GM12878 (cell line): ENCODE measurements around the gene CLDN4. TPM values are rescaled to one million over a fixed set of nuclear protein-coding genes. Genes with fewer than 3 reads are reported as not detected.
A peak's percentile ranks its signal among the peaks of the same experiment; 100 is the strongest.

Experiments used
- ATAC-seq: fragments of 200-7000 bp; cut with Tn5 transposase; 3 replicates; pipeline ENCODE4 v1.9.1; 2020; ENCODE audit warnings: mild to moderate bottlenecking, moderate library complexity
- BruUV-seq: library from RNA; stranded (reverse); fragments of 400-500 nt; replicated peaks from 2 replicates; lab custom pipeline; 2021; lab: Mats Ljungman, UMichigan
- CTCF ChIA-PET: fragments of 300-600 bp; sonication (Branson Sonifier 250); formaldehyde crosslinking; extraction: SDS; loops from one replicate; lab custom pipeline; 2021; ENCODE audit warnings: inconsistent platforms; lab: Yijun Ruan, JAX
- POLR2A ChIA-PET: fragments of 350-600 bp; formaldehyde crosslinking; extraction: SDS; loops from one replicate; lab custom pipeline; 2021; ENCODE audit warnings: inconsistent platforms; lab: Charles Lee
- RAD21 ChIA-PET: fragments of 300-600 bp; sonication (Branson Sonifier 250); formaldehyde crosslinking; loops from one replicate; lab custom pipeline; 2023; ENCODE audit warnings: antibody characterized with exemption; ENCODE audit not compliant: unreplicated experiment; lab: Charles Lee
- SMC1A ChIA-PET: fragments of 300-600 bp; sonication (Branson Sonifier 250); formaldehyde crosslinking; loops from one replicate; lab custom pipeline; 2023; ENCODE audit not compliant: unreplicated experiment, uncharacterized antibody; lab: Charles Lee
- DNase-seq: peaks from one replicate; pipeline ENCODE4 v3.0.0-alpha.2; 2011; ENCODE audit warnings: low read depth, low spot score
- FAIRE-seq: peaks from 3 replicates; lab custom pipeline; 2011; peaks lifted over from hg19 to GRCh38; lab: Jason Lieb, UNC
- H2AFZ ChIP-seq: 2 replicates; pipeline ENCODE4 v1.6.0; 2011; ENCODE audit warnings: low read depth, low read length, control low read depth; ENCODE audit not compliant: control insufficient read depth
- H3K27ac ChIP-seq: 2 replicates; pipeline ENCODE4 v1.5.1; 2011; ENCODE audit warnings: control low read depth; ENCODE audit not compliant: control insufficient read depth, insufficient read depth
- H3K27me3 ChIP-seq, 2 experiments: replicated peaks in 1 of 2; 2 replicates each; pipeline versions ENCODE4 v1.6.0 to v1.6.1; 2011; ENCODE audit warnings: low read length in 1 of 2; ENCODE audit not compliant: control insufficient read depth in 2 of 2, insufficient read depth in 2 of 2
- H3K36me3 ChIP-seq, 2 experiments: 2 replicates each; pipeline ENCODE4 v1.5.1; 2011; ENCODE audit warnings: low read length in 1 of 2; ENCODE audit not compliant: control insufficient read depth in 2 of 2, insufficient read depth in 2 of 2
- H3K4me1 ChIP-seq: 2 replicates; pipeline ENCODE4 v1.6.1; 2011; ENCODE audit warnings: mild to moderate bottlenecking, low read length, moderate library complexity, mixed read lengths; ENCODE audit not compliant: control insufficient read depth, insufficient read depth
- H3K4me2 ChIP-seq: 2 replicates; pipeline ENCODE4 v1.6.0; 2011; ENCODE audit warnings: control low read depth; ENCODE audit not compliant: control insufficient read depth, insufficient read depth
- H3K4me3 ChIP-seq: fragments of 200-600 bp; sonication (generic); 2 replicates; pipeline ENCODE4 v1.5.1; 2016
- H3K79me2 ChIP-seq: 2 replicates; pipeline ENCODE4 v1.6.0; 2011; ENCODE audit warnings: low read length; ENCODE audit not compliant: control insufficient read depth, insufficient read depth
- H3K9ac ChIP-seq: 2 replicates; pipeline ENCODE4 v1.8.0; 2011; ENCODE audit warnings: low read length, control low read depth, mixed read lengths; ENCODE audit not compliant: control insufficient read depth, insufficient read depth
- H3K9me3 ChIP-seq: replicated peaks from 3 replicates; pipeline ENCODE4 v1.5.1; 2011; ENCODE audit warnings: mild to moderate bottlenecking, low read length; ENCODE audit not compliant: control insufficient read depth, insufficient read depth
- H4K20me1 ChIP-seq: 2 replicates; pipeline ENCODE4 v1.6.0; 2011; ENCODE audit not compliant: control insufficient read depth, insufficient read depth
- POLR2A ChIP-seq: IDR thresholded peaks from 2 replicates; pipeline ENCODE4 v1.6.1; 2011; ENCODE audit warnings: low read depth, mild to moderate bottlenecking, low read length
- WGBS: methylation state at CpG from one replicate; pipeline ENCODE4 v1.1.6; 2016; ENCODE audit warnings: low lambda C conversion rate; ENCODE audit not compliant: insufficient replicate concordance, insufficient coverage; ENCODE audit errors: missing lambda C conversion rate; 5-methylcytosine and 5-hydroxymethylcytosine counted together
- in situ Hi-C: fragments of 300-500 bp; cut with MboI; formaldehyde crosslinking; loops from 9 replicates; pipeline ENCODE4 v1.14.3; 2018; ENCODE audit warnings: mixed read lengths
- intact Hi-C: fragments of 100-400 bp; cut with micrococcal nuclease; formaldehyde crosslinking; loops from one replicate; pipeline ENCODE4 v1.14.2; 2022; ENCODE audit not compliant: unreplicated experiment
- polyA plus RNA-seq, 11 experiments: library from polyadenylated mRNA; depleted of rRNA in 4 of 11; unstranded in 6 of 11; stranded (reverse) in 5 of 11; fragments of >200 nt; fragmentation: Nextera tagmentation in 4 of 11; fragmentation: Illumina TruSeq in 1 of 11; extraction: Ambion mirVana in 4 of 11; extraction: Trizol in 1 of 11; gene quantifications; 1 replicate in 1 of 11; 2 replicates in 10 of 11; pipeline versions ENCODE4 v1.2.1 to v1.2.3, GENCODE V29; 2011 to 2016; ENCODE audit warnings: inconsistent platforms in 2 of 11, missing spikeins in 2 of 11, low read depth in 1 of 11
- total RNA-seq, 4 experiments: library from RNA; depleted of rRNA in 3 of 4; stranded (reverse); fragments of >200 nt in 3 of 4; fragmentation: Illumina TruSeq in 1 of 4; extraction: Trizol in 1 of 4; gene quantifications; 2 replicates each; pipeline versions ENCODE4 v1.2.1 to v1.2.3, GENCODE V29; 2013 to 2021
- TF ChIP-seq, protein P1 (sequence below): IDR thresholded peaks from 2 replicates; pipeline ENCODE4 v1.6.1; 2011; ENCODE audit warnings: mild to moderate bottlenecking, low read depth, low read length, moderate library complexity; ENCODE audit not compliant: insufficient replicate concordance
- TF ChIP-seq, protein P2 (sequence below), 3 experiments: IDR thresholded peaks in 2 of 3; conservative IDR thresholded peaks in 1 of 3; 2 replicates each; pipeline ENCODE4 v1.5.1; 2011; ENCODE audit warnings: low read depth in 3 of 3, low read length in 3 of 3, mild to moderate bottlenecking in 3 of 3, control low read depth in 2 of 3, moderate library complexity in 2 of 3, inconsistent platforms in 1 of 3, mixed read lengths in 1 of 3; ENCODE audit not compliant: control insufficient read depth in 2 of 3, insufficient read depth in 1 of 3; ENCODE audit errors: extremely low read depth in 1 of 3
- TF ChIP-seq, protein P3 (sequence below): IDR thresholded peaks from 2 replicates; pipeline ENCODE4 v1.6.1; 2011; ENCODE audit warnings: borderline replicate concordance, low read depth, mild to moderate bottlenecking, moderate library complexity, low read length; ENCODE audit not compliant: insufficient read depth, poor library complexity, severe bottlenecking
- TF ChIP-seq, protein P4 (sequence below): fragments of 450-650 bp; formaldehyde crosslinking; IDR thresholded peaks from 2 replicates; pipeline ENCODE4 v1.4.0; 2020; ENCODE audit warnings: mild to moderate bottlenecking, moderate library complexity

Gene CLDN4
- total and polyA plus RNA-seq, 10 of the 15 experiments (the other 5 are each of a cell fraction or from before 2014, with no cell fraction given), result 0.04 to 0.38 (median 0.06) TPM; not detected in 6

DNA sequence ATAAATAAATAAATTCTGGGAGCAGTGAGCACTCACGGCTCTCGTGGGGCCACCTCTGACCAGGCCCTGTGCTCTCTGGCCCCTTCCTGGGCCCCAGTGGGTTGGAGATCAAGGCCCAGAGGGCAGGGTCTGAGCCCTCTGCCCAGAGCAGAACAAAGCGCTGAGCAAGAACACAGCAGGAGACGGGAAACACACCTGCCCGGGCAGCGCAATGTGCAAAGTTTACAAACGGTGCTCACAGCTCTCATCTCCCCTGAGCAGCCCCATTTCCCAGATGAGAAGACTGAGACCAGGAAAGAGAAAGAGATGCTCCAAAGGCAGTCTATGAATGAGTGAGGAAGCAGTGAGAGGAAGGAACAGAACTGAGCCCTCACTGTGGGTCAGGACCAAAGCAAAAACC lies 8.5 kb downstream of the CLDN4 start (continued):
- TF ChIP-seq, protein P1, sequence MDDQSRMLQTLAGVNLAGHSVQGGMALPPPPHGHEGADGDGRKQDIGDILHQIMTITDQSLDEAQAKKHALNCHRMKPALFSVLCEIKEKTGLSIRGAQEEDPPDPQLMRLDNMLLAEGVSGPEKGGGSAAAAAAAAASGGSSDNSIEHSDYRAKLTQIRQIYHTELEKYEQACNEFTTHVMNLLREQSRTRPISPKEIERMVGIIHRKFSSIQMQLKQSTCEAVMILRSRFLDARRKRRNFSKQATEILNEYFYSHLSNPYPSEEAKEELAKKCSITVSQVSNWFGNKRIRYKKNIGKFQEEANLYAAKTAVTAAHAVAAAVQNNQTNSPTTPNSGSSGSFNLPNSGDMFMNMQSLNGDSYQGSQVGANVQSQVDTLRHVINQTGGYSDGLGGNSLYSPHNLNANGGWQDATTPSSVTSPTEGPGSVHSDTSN, result no peak
- TF ChIP-seq, all 136 proteins: peak for 0

DNA sequence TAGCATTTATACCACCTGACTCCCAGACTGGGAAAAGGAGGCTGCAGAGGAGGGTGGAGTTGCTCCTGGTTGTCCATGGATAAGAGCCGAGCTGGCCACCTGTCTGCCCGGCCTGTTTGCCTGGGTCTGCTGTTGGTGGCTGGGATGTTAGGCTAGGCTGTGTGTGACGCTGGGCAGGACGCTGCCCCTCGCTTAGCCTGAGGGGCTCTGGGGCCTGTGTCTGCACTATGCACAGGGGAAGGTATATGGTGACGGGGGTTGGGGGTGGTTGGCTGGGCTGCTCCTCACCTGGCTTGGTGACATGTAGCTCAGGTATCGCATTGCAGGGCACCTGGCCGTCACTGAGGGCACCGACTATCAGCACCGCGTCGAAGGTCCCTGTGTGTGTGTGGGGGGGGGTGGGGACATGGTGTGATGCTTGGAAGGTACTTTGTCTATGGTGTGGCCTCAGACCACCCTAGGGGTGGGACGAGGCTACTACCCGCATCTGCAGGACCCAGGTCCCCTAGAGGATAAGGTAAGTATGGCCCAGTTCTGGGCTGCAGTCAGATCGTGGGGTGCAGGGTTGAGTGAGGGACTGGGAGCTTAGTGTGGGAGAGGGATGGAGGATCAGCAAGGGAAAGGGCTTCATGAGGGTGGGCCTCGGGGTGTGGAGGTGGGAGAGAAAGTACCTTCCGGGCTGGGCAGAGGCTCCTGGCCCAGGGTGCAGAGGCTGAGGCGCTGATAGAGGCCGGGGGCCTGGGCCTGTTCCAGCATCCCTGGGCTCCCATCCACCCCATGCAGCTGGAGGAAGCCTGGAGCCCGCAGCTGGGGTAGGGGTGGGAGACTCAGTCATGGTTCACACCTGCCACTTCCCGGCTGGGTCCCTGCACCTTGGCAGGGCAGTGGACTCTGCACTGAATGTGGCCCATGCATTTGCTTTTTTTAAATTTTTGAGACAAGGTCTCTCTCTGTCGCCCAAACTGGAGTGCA lies 9.2 kb downstream of the CLDN4 start:
- RAD21 ChIA-PET, result no interaction called here
- no peak overlapping the region for H3K4me2 ChIP-seq
- H3K27ac ChIP-seq, result no peak overlapping the region
- no peak for DNase-seq
- no peak overlapping the region for H3K9ac ChIP-seq
- no peak overlapping the region for H2AFZ ChIP-seq
- no peaks in the 10 kb centered on the region for H3K9me3 ChIP-seq
- TF ChIP-seq, protein P2, sequence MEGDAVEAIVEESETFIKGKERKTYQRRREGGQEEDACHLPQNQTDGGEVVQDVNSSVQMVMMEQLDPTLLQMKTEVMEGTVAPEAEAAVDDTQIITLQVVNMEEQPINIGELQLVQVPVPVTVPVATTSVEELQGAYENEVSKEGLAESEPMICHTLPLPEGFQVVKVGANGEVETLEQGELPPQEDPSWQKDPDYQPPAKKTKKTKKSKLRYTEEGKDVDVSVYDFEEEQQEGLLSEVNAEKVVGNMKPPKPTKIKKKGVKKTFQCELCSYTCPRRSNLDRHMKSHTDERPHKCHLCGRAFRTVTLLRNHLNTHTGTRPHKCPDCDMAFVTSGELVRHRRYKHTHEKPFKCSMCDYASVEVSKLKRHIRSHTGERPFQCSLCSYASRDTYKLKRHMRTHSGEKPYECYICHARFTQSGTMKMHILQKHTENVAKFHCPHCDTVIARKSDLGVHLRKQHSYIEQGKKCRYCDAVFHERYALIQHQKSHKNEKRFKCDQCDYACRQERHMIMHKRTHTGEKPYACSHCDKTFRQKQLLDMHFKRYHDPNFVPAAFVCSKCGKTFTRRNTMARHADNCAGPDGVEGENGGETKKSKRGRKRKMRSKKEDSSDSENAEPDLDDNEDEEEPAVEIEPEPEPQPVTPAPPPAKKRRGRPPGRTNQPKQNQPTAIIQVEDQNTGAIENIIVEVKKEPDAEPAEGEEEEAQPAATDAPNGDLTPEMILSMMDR (IDR thresholded peaks at IDR 0.05 in 2 of 3, conservative IDR thresholded peaks at IDR 0.05 in 1 of 3; ENCODE audit: control insufficient read depth in 2 of 3, extremely low read depth in 1 of 3, insufficient read depth in 1 of 3, low read depth in 3 of 3, low read length in 3 of 3), result 0 out of 6 replicates have a peak, but pooled peaks of 1 of the 3 experiments have one; percentile 18
- TF ChIP-seq, protein P3, sequence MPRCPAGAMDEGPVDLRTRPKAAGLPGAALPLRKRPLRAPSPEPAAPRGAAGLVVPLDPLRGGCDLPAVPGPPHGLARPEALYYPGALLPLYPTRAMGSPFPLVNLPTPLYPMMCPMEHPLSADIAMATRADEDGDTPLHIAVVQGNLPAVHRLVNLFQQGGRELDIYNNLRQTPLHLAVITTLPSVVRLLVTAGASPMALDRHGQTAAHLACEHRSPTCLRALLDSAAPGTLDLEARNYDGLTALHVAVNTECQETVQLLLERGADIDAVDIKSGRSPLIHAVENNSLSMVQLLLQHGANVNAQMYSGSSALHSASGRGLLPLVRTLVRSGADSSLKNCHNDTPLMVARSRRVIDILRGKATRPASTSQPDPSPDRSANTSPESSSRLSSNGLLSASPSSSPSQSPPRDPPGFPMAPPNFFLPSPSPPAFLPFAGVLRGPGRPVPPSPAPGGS, result no peak
- TF ChIP-seq, protein P4, sequence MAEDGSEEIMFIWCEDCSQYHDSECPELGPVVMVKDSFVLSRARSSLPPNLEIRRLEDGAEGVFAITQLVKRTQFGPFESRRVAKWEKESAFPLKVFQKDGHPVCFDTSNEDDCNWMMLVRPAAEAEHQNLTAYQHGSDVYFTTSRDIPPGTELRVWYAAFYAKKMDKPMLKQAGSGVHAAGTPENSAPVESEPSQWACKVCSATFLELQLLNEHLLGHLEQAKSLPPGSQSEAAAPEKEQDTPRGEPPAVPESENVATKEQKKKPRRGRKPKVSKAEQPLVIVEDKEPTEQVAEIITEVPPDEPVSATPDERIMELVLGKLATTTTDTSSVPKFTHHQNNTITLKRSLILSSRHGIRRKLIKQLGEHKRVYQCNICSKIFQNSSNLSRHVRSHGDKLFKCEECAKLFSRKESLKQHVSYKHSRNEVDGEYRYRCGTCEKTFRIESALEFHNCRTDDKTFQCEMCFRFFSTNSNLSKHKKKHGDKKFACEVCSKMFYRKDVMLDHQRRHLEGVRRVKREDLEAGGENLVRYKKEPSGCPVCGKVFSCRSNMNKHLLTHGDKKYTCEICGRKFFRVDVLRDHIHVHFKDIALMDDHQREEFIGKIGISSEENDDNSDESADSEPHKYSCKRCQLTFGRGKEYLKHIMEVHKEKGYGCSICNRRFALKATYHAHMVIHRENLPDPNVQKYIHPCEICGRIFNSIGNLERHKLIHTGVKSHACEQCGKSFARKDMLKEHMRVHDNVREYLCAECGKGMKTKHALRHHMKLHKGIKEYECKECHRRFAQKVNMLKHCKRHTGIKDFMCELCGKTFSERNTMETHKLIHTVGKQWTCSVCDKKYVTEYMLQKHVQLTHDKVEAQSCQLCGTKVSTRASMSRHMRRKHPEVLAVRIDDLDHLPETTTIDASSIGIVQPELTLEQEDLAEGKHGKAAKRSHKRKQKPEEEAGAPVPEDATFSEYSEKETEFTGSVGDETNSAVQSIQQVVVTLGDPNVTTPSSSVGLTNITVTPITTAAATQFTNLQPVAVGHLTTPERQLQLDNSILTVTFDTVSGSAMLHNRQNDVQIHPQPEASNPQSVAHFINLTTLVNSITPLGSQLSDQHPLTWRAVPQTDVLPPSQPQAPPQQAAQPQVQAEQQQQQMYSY (CRISPR knock-in tag), result no peak
- no peak for TF ChIP-seq POLR2A
- TF ChIP-seq, all 136 proteins: peak for 1
- Histone ChIP-seq H3K4me3 (no peak overlapping the region), H3K4me1 (peaks cover 11% of the 10 kb centered on the region), H4K20me1 (no peaks in the 10 kb centered on the region), H3K36me3 (no peaks in the 10 kb centered on the region), H3K79me2 (no peaks in the 10 kb centered on the region), H3K27me3 (no peaks in the 10 kb centered on the region)
- FAIRE-seq (no peak), ATAC-seq (0 out of 3 replicates have a peak, but pooled peaks have one; percentile 20)
- 67% methylated on average over 20 of the region's 22 CpGs for WGBS
- intact Hi-C loops, result no loop called here
- SMC1A ChIA-PET, result no interaction called here
- POLR2A ChIA-PET, result no interaction called here
- CTCF ChIA-PET, result interaction anchor here (0.6 kb wide), 1 partner anchor 106 kb away, joined by 4 read pairs; no protein-coding TSS in a partner anchor
- in situ Hi-C loops, result no loop called here
- BruUV-seq, result no TSS peak
